Measurements from ENCODE around the gene CNOT2. TPM values are rescaled to one million over a fixed set of nuclear protein-coding genes. Genes with fewer than 3 reads are reported as not detected.

The CNOT2 gene
- total and polyA plus RNA-seq, 4 donors, result 17.5 to 93.4 (median 49.0) TPM

DNA sequence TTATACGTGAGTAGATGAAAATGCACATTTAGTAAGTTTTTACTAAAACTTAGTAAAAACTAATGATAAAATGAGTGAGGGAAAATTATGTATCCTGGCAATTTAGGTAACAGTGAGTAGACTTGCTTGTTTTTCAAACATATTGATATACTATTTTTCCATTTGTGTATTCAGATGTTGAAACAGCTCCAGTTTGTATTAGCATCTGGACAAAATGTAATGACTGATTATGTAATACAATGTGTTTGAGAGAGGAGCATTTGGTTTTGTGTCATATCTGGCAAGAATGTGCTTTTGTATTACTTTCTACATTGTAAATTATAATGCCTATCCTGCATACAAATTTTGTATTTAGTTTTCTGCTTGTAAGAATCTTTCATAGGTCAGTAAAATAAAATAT is 5.6 kb downstream of the CNOT2 start:
- WGBS, result 73% methylated on average over 1 of the region's 1 CpG
- TF ChIP-seq RAD21 (IDR thresholded peaks at IDR 0.05) (peak in 1 of 2 donors; percentile 14), HNF4A (conservative IDR thresholded peaks at IDR 0.05) (no peak)

DNA sequence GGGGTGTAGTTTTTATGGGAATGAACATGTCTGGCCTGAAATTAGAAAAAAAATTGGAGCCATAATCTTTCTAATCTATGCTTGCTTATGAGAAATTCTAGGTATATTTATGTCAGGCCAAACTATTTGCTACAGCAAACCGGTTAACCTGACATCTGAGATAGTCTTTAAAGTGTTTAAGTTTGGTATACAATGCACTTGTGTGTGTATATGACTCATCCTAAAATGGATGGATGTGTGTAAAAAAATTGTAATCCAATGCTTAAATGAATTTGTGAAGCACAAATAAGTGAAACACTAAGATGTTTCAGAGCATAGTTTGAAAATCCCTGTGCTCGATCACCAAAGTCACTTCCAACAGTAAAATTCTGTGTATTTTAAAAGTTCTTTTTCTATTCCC is 6.7 kb downstream of the CNOT2 start:
- Histone ChIP-seq H3K36me3 (ENCODE audit: control insufficient read depth in 4 of 4, insufficient read depth in 3 of 4, low read depth in 1 of 4, low read length in 3 of 4) (no peaks in the 10 kb centered on the region), H3K4me1 (ENCODE audit: control insufficient read depth in 4 of 4, insufficient read depth in 4 of 4, low read length in 3 of 4) (peaks cover 4 to 23% (median 20%) of the 10 kb centered on the region in 4 donors), H3K27me3 (ENCODE audit: control insufficient read depth in 4 of 4, insufficient read depth in 4 of 4, low read length in 3 of 4) (no peaks in the 10 kb centered on the region), H3K9me3 (ENCODE audit: control insufficient read depth in 4 of 4, low read length in 3 of 4) (no peaks in the 10 kb centered on the region), H3K9ac (ENCODE audit: low read depth in 1 of 2, low read length in 2 of 2) (no peak overlapping the region), H3K4me3 (ENCODE audit: low read depth in 1 of 3, low read length in 3 of 3) (no peak overlapping the region), H3K27ac (ENCODE audit: low read depth in 1 of 2, low read length in 2 of 2) (no peak overlapping the region)
- 94% methylated on average over 2 of the region's 2 CpGs for WGBS
- DNase-seq (ENCODE audit: low spot score), result no peak
- TF ChIP-seq SP1 (IDR thresholded peaks at IDR 0.05) (no peak), RXRA (IDR thresholded peaks at IDR 0.05) (no peak), GABPA (IDR thresholded peaks at IDR 0.05 in 1 of 2, conservative IDR thresholded peaks at IDR 0.05 in 1 of 2) (no peak), FOXA2 (IDR thresholded peaks at IDR 0.05) (no peak), HNF4A (conservative IDR thresholded peaks at IDR 0.05) (no peak)
- TF ChIP-seq, protein P1, sequence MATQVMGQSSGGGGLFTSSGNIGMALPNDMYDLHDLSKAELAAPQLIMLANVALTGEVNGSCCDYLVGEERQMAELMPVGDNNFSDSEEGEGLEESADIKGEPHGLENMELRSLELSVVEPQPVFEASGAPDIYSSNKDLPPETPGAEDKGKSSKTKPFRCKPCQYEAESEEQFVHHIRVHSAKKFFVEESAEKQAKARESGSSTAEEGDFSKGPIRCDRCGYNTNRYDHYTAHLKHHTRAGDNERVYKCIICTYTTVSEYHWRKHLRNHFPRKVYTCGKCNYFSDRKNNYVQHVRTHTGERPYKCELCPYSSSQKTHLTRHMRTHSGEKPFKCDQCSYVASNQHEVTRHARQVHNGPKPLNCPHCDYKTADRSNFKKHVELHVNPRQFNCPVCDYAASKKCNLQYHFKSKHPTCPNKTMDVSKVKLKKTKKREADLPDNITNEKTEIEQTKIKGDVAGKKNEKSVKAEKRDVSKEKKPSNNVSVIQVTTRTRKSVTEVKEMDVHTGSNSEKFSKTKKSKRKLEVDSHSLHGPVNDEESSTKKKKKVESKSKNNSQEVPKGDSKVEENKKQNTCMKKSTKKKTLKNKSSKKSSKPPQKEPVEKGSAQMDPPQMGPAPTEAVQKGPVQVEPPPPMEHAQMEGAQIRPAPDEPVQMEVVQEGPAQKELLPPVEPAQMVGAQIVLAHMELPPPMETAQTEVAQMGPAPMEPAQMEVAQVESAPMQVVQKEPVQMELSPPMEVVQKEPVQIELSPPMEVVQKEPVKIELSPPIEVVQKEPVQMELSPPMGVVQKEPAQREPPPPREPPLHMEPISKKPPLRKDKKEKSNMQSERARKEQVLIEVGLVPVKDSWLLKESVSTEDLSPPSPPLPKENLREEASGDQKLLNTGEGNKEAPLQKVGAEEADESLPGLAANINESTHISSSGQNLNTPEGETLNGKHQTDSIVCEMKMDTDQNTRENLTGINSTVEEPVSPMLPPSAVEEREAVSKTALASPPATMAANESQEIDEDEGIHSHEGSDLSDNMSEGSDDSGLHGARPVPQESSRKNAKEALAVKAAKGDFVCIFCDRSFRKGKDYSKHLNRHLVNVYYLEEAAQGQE (IDR thresholded peaks at IDR 0.05), result no peak
- TF ChIP-seq, protein P2, sequence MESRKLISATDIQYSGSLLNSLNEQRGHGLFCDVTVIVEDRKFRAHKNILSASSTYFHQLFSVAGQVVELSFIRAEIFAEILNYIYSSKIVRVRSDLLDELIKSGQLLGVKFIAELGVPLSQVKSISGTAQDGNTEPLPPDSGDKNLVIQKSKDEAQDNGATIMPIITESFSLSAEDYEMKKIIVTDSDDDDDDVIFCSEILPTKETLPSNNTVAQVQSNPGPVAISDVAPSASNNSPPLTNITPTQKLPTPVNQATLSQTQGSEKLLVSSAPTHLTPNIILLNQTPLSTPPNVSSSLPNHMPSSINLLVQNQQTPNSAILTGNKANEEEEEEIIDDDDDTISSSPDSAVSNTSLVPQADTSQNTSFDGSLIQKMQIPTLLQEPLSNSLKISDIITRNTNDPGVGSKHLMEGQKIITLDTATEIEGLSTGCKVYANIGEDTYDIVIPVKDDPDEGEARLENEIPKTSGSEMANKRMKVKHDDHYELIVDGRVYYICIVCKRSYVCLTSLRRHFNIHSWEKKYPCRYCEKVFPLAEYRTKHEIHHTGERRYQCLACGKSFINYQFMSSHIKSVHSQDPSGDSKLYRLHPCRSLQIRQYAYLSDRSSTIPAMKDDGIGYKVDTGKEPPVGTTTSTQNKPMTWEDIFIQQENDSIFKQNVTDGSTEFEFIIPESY (IDR thresholded peaks at IDR 0.05), result no peak

More for the DNA sequence above, 5.6 kb downstream of the CNOT2 start:
- DNase-seq (ENCODE audit: low spot score), result no peak
- Histone ChIP-seq H3K9ac (ENCODE audit: low read depth in 1 of 2, low read length in 2 of 2) (no peak overlapping the region), H3K9me3 (ENCODE audit: control insufficient read depth in 4 of 4, low read length in 3 of 4) (no peaks in the 10 kb centered on the region), H3K27ac (ENCODE audit: low read depth in 1 of 2, low read length in 2 of 2) (no peak overlapping the region), H3K27me3 (ENCODE audit: control insufficient read depth in 4 of 4, insufficient read depth in 4 of 4, low read length in 3 of 4) (no peaks in the 10 kb centered on the region), H3K36me3 (ENCODE audit: control insufficient read depth in 4 of 4, insufficient read depth in 3 of 4, low read depth in 1 of 4, low read length in 3 of 4) (no peaks in the 10 kb centered on the region), H3K4me1 (ENCODE audit: control insufficient read depth in 4 of 4, insufficient read depth in 4 of 4, low read length in 3 of 4) (peaks cover 9 to 31% (median 28%) of the 10 kb centered on the region in 4 donors), H3K4me3 (ENCODE audit: low read depth in 1 of 3, low read length in 3 of 3) (no peak overlapping the region)

DNA sequence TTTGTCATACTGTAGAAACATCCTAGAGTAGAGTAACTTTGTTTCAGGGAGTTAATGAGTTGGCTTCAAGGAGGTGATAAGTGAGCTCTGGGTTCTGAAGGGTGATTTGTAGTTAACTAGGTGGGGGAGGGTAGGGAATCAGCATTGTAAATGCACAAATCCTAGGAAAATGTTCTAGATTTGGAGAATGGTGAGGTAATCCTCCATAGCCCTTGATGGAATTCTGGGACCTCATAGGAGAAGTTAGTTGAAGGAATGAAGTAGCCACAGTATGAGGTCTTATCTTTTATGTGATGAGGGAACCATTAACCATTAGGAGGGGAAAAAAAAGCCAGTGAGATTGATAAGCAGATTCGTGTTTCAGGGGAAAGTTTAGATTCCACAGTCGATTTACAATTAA is 8.0 kb downstream of the CNOT2 start:
- Histone ChIP-seq H3K9ac (ENCODE audit: low read depth in 1 of 2, low read length in 2 of 2) (no peak overlapping the region), H3K36me3 (ENCODE audit: control insufficient read depth in 4 of 4, insufficient read depth in 3 of 4, low read depth in 1 of 4, low read length in 3 of 4) (no peaks in the 10 kb centered on the region), H3K4me1 (ENCODE audit: control insufficient read depth in 4 of 4, insufficient read depth in 4 of 4, low read length in 3 of 4) (peaks cover 4 to 21% (median 12%) of the 10 kb centered on the region in 4 donors), H3K9me3 (ENCODE audit: control insufficient read depth in 4 of 4, low read length in 3 of 4) (no peaks in the 10 kb centered on the region), H3K27me3 (ENCODE audit: control insufficient read depth in 4 of 4, insufficient read depth in 4 of 4, low read length in 3 of 4) (no peaks in the 10 kb centered on the region), H3K27ac (ENCODE audit: low read depth in 1 of 2, low read length in 2 of 2) (no peak overlapping the region), H3K4me3 (ENCODE audit: low read depth in 1 of 3, low read length in 3 of 3) (no peak overlapping the region)
- WGBS, result 72% methylated on average over 2 of the region's 2 CpGs
- TF ChIP-seq NR2F2 (IDR thresholded peaks at IDR 0.05) (no peak), YY1 (IDR thresholded peaks at IDR 0.05) (no peak), HNF4G (IDR thresholded peaks at IDR 0.05) (no peak)
- DNase-seq (ENCODE audit: low spot score), result no peak

Data from liver (tissue), 9 donors.